Nephron (organoid): ENCODE data around the gene PRSS53.

Experiments
- H3K27ac Mint-ChIP-seq, 3 experiments: 2 replicates each; pipeline ENCODE4 v1.8.0; 2020; ENCODE audit warnings: mixed read lengths in 3 of 3, mild to moderate bottlenecking in 2 of 3, moderate library complexity in 1 of 3
- H3K27me3 Mint-ChIP-seq: 2 replicates; pipeline ENCODE4 v1.8.0; 2021; ENCODE audit warnings: low read depth, mild to moderate bottlenecking, moderate library complexity, mixed read lengths
- H3K36me3 Mint-ChIP-seq: 2 replicates; pipeline ENCODE4 v1.8.0; 2020; ENCODE audit warnings: low read depth, mixed read lengths
- H3K4me1 Mint-ChIP-seq: 2 replicates; pipeline ENCODE4 v1.8.0; 2020; ENCODE audit warnings: mixed read lengths
- H3K4me3 Mint-ChIP-seq, 3 experiments: 2 replicates each; pipeline ENCODE4 v1.8.0; 2020; ENCODE audit warnings: mild to moderate bottlenecking in 3 of 3, mixed read lengths in 3 of 3, moderate library complexity in 2 of 3
- H3K9me3 Mint-ChIP-seq: 2 replicates; pipeline ENCODE4 v1.8.0; 2020; ENCODE audit warnings: mixed read lengths
- CTCF ChIP-seq, 3 experiments: fragments of 200-600 bp; sonication (generic); IDR thresholded peaks; one replicate each; pipeline ENCODE4 v1.5.0; 2021; ENCODE audit warnings: antibody characterized with exemption in 3 of 3; ENCODE audit not compliant: unreplicated experiment in 3 of 3

PRSS53 gene

GRCh38 chr16:31078597-31079341 is 10.0 kb downstream of the PRSS53 start:
- Mint-ChIP-seq H3K4me1 (peaks cover 15% of the 10 kb centered on the region), H3K27ac (no peak overlapping the region), H3K27me3 (peaks cover 3% of the 10 kb centered on the region), H3K4me3 (peak overlapping the region in 2 of 3 experiments; percentile 17 to 38), H3K36me3 (peaks cover 42% of the 10 kb centered on the region), H3K9me3 (no peaks in the 10 kb centered on the region)
- TF ChIP-seq CTCF (IDR thresholded peaks at IDR 0.05; ENCODE audit: unreplicated experiment in 3 of 3) = no peak

- no peaks in the 10 kb centered on the region for H3K9me3 Mint-ChIP-seq
- no peak overlapping the region for H3K27ac Mint-ChIP-seq
- H3K36me3 Mint-ChIP-seq = peaks cover 42% of the 10 kb centered on the region
- H3K4me3 Mint-ChIP-seq = peak overlapping the region in 1 of 3 experiments; percentile 21
- no peak for TF ChIP-seq CTCF (IDR thresholded peaks at IDR 0.05; ENCODE audit: unreplicated experiment in 3 of 3)
- peaks cover 16% of the 10 kb centered on the region for H3K4me1 Mint-ChIP-seq
- H3K27me3 Mint-ChIP-seq = peaks cover 3% of the 10 kb centered on the region
Observed at GRCh38 chr16:31077592-31078396, 10.9 kb downstream of the PRSS53 start.

GRCh38 chr16:31077024-31077423 is 11.7 kb downstream of the PRSS53 start:
- TF ChIP-seq CTCF (IDR thresholded peaks at IDR 0.05; ENCODE audit: unreplicated experiment in 3 of 3) = no peak
- Mint-ChIP-seq H3K4me3 (no peak overlapping the region), H3K27me3 (no peaks in the 10 kb centered on the region), H3K4me1 (peaks cover 18% of the 10 kb centered on the region), H3K36me3 (peaks cover 36% of the 10 kb centered on the region), H3K27ac (no peak overlapping the region), H3K9me3 (no peaks in the 10 kb centered on the region)

GRCh38 chr16:31076319-31076718 is 12.4 kb downstream of the PRSS53 start:
- H3K4me1 Mint-ChIP-seq = peaks cover 24% of the 10 kb centered on the region
- H3K9me3 Mint-ChIP-seq = no peaks in the 10 kb centered on the region
- H3K4me3 Mint-ChIP-seq = peak overlapping the region; percentile 95 to 96 (median 95)
- H3K27me3 Mint-ChIP-seq = no peaks in the 10 kb centered on the region
- H3K27ac Mint-ChIP-seq = no peak overlapping the region
- peaks cover 36% of the 10 kb centered on the region for H3K36me3 Mint-ChIP-seq
- no peak for TF ChIP-seq CTCF (IDR thresholded peaks at IDR 0.05; ENCODE audit: unreplicated experiment in 3 of 3)

GRCh38 chr16:31074814-31075183 is 13.9 kb downstream of the PRSS53 start:
- Mint-ChIP-seq H3K4me3 (peak overlapping the region; percentile 95 to 96 (median 95)), H3K27ac (peak overlapping the region; percentile 81 to 92 (median 91)), H3K27me3 (no peaks in the 10 kb centered on the region), H3K9me3 (no peaks in the 10 kb centered on the region), H3K36me3 (peaks cover 30% of the 10 kb centered on the region), H3K4me1 (peaks cover 24% of the 10 kb centered on the region)
- no peak for TF ChIP-seq CTCF (IDR thresholded peaks at IDR 0.05; ENCODE audit: unreplicated experiment in 3 of 3)
